OCI-LY7 (cell line): ENCODE measurements around the gene ODC1.

Source experiments
- CTCF ChIP-seq: fragments of 200-600 bp; sonication (generic); conservative IDR thresholded peaks from 2 replicates; pipeline ENCODE4 v1.5.1; 2014; ENCODE audit warnings: mild to moderate bottlenecking, antibody characterized with exemption, low read length, moderate library complexity, mixed read lengths
- EZH2phosphoT487 ChIP-seq: fragments of 200-600 bp; sonication (generic); IDR thresholded peaks from 2 replicates; pipeline ENCODE4 v1.6.1; 2018; ENCODE audit warnings: low read depth, borderline replicate concordance, mild to moderate bottlenecking, mixed run types, antibody characterized with exemption, low read length, moderate library complexity, mixed read lengths

GRCh38 chr2:10441948-10442347 is 6.2 kb downstream of the ODC1 start:
- TF ChIP-seq CTCF: no peak
- no peak for TF ChIP-seq EZH2phosphoT487
